Fibroblast of pulmonary artery (primary cell): ENCODE measurements around the gene THOC5.

ENCODE experiments used
- DNase-seq: peaks from one replicate; pipeline ENCODE4 v3.0.0-alpha.2; 2010; ENCODE audit warnings: low read depth
- H3K4me3 ChIP-seq: replicated peaks from 2 replicates; pipeline ENCODE4 v1.5.1; 2011; ENCODE audit warnings: low read depth, mild to moderate bottlenecking, control low read depth, low read length, moderate library complexity
- TF ChIP-seq, protein P1 (sequence below): IDR thresholded peaks from 2 replicates; pipeline ENCODE4 v1.5.1; 2011; ENCODE audit warnings: mild to moderate bottlenecking, control low read depth, low read length, inconsistent platforms; ENCODE audit errors: missing control alignments

THOC5 gene

DNA sequence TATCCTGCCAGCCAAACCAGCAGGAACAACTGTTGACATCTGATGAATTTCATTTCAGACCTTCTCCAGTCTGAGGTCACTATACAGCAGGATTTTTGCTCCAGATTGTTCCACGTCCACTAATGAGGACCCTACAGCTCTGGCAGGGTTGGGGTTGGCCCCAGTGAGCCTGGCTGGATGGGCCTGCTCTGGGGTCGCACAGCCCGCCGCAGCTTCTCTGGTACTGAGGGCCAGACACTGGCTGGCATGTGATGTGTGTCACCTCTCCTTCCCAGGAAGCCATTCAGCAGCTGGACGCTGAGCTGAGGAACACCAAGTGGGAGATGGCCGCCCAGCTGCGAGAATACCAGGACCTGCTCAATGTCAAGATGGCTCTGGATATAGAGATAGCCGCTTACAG lies 68.1 kb downstream of the THOC5 start:
- H3K4me3 ChIP-seq = no peak overlapping the region
- no peak for DNase-seq
- TF ChIP-seq, protein P1, sequence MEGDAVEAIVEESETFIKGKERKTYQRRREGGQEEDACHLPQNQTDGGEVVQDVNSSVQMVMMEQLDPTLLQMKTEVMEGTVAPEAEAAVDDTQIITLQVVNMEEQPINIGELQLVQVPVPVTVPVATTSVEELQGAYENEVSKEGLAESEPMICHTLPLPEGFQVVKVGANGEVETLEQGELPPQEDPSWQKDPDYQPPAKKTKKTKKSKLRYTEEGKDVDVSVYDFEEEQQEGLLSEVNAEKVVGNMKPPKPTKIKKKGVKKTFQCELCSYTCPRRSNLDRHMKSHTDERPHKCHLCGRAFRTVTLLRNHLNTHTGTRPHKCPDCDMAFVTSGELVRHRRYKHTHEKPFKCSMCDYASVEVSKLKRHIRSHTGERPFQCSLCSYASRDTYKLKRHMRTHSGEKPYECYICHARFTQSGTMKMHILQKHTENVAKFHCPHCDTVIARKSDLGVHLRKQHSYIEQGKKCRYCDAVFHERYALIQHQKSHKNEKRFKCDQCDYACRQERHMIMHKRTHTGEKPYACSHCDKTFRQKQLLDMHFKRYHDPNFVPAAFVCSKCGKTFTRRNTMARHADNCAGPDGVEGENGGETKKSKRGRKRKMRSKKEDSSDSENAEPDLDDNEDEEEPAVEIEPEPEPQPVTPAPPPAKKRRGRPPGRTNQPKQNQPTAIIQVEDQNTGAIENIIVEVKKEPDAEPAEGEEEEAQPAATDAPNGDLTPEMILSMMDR = no peak

DNA sequence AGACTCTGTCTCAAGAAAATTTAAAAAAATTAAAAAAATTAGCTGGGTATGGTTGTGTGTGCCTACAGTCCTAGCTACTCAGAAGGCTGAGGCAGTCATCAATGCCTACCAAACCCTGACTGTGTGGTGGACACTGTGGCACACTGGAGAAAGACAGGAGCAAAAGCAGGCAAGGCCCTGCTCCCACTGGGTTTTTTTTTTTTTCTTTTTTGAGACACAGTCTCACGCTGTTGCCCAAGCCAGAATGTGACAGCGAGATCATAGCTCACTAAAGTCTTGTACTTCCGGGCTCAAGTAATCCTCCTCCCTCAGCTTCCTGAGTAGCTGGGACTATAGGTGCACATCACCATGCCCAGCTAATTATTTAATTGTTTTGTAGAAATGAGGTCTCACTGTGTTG lies 68.9 kb downstream of the THOC5 start:
- TF ChIP-seq, protein P1 = no peak
- no peak for DNase-seq
- no peak overlapping the region for H3K4me3 ChIP-seq

- TF ChIP-seq, protein P1 = no peak
- H3K4me3 ChIP-seq = no peak overlapping the region
- no peak for DNase-seq
These were observed 70.3 kb downstream of the THOC5 start for GRCh38 chr22:29483254-29483653.

DNA sequence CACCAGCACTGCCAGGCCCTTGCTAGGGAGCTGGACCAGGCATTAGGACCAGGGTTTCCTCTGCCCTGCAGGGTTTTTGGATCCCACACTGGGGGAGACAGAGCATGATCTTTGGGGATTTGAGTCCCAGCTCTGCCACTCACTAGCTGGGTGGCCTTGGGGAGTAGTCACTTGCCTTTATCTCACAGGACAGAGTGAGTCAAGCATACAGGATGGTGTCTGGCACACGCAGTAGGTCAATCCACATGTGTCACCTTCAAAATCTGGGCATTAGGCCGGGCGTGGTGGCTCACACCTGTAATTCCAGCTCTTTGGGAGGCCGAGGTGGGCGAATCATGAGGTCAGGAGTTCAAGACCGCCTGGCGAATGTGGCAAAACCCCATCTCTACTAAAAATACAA lies 70.8 kb downstream of the THOC5 start:
- no peak overlapping the region for H3K4me3 ChIP-seq
- TF ChIP-seq, protein P1 = no peak
- no peak for DNase-seq

DNA sequence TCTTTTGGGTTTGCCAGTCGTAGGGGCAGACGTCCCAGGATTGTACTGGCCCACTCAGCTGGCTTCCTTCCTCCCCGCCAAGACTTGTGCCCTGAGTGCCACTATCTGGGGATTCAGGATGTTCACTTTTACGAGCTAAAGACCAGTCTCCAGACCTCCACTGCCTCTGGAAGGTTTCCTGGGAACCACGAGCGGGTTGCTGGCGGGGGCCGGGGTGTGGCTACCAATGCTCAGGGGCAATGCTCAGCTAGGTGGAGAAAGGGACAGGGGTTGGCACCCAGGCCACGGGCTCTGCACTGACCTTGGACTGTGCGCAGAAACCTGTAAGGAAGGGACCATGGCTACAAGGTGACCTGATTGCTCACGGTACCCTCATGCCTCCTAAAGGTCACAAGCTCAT lies 71.3 kb downstream of the THOC5 start:
- TF ChIP-seq, protein P1 = no peak
- no peak for DNase-seq
- no peak overlapping the region for H3K4me3 ChIP-seq

GRCh38 chr22:29481265-29482000 lies 72.1 kb downstream of the THOC5 start:
- DNase-seq = peak; percentile 16
- TF ChIP-seq, protein P1 = no peak
- peak overlapping the region; percentile 40 for H3K4me3 ChIP-seq
